OCI-LY7 (cell line): ENCODE results near the gene SLC35A5. TPM values are rescaled to one million over a fixed set of nuclear protein-coding genes. Genes with fewer than 3 reads are reported as not detected.

Experiments used
- BruUV-seq: library from RNA; stranded (reverse); fragments of 400-500 nt; replicated peaks from 2 replicates; lab custom pipeline; 2021; lab: Mats Ljungman, UMichigan
- CTCF ChIA-PET: fragments of 300-600 bp; sonication (Branson Sonifier 250); formaldehyde crosslinking; loops from one replicate; lab custom pipeline; 2022; ENCODE audit warnings: antibody characterized with exemption; ENCODE audit not compliant: unreplicated experiment; lab: Charles Lee
- POLR2A ChIA-PET: fragments of 300-600 bp; sonication (Branson Sonifier 250); formaldehyde crosslinking; loops from one replicate; lab custom pipeline; 2022; ENCODE audit warnings: antibody characterized with exemption; lab: Charles Lee
- DNase-seq: peaks from one replicate; pipeline ENCODE4 v3.0.0-alpha.2; 2015; ENCODE audit warnings: low spot score
- H2AFZ ChIP-seq: fragments of 200-600 bp; sonication (generic), shearing (Covaris generic); 2 replicates; pipeline ENCODE4 v1.6.1; 2014; ENCODE audit warnings: mild to moderate bottlenecking, antibody characterized with exemption, low read length, moderate library complexity
- H3K27ac ChIP-seq: fragments of 200-600 bp; sonication (generic); 2 replicates; pipeline ENCODE4 v1.5.1; 2014; ENCODE audit warnings: mixed run types, low read depth, mild to moderate bottlenecking, moderate library complexity, low read length, inconsistent platforms; ENCODE audit not compliant: poor library complexity, severe bottlenecking
- H3K36me3 ChIP-seq: fragments of 200-600 bp; sonication (generic); 2 replicates; pipeline ENCODE4 v1.6.1; 2014; ENCODE audit warnings: mild to moderate bottlenecking, antibody characterized with exemption, low read length, moderate library complexity, mixed read lengths; ENCODE audit not compliant: insufficient read depth
- H3K4me1 ChIP-seq: fragments of 200-600 bp; sonication (generic); 2 replicates; pipeline ENCODE4 v1.5.1; 2014; ENCODE audit warnings: mild to moderate bottlenecking, low read length; ENCODE audit not compliant: insufficient read depth, poor library complexity, severe bottlenecking
- H3K4me2 ChIP-seq: fragments of 200-600 bp; sonication (generic); 2 replicates; pipeline ENCODE4 v1.6.1; 2014; ENCODE audit warnings: mild to moderate bottlenecking, low read length
- H3K4me3 ChIP-seq: fragments of 200-600 bp; sonication (generic); 2 replicates; pipeline ENCODE4 v1.5.1; 2014; ENCODE audit warnings: mild to moderate bottlenecking, low read depth, low read length; ENCODE audit not compliant: poor library complexity, severe bottlenecking
- H3K79me2 ChIP-seq: fragments of 200-600 bp; sonication (generic); 2 replicates; pipeline ENCODE4 v1.6.1; 2016; ENCODE audit warnings: low read depth, mild to moderate bottlenecking, low read length, moderate library complexity, mixed read lengths; ENCODE audit not compliant: insufficient read depth
- H3K9me2 ChIP-seq: fragments of 200-600 bp; sonication (generic); 2 replicates; pipeline ENCODE4 v1.6.1; 2016; ENCODE audit warnings: mild to moderate bottlenecking, low read length, mixed read lengths; ENCODE audit not compliant: insufficient read depth
- H3K9me3 ChIP-seq: fragments of 200-600 bp; sonication (generic); 2 replicates; pipeline ENCODE4 v1.6.1; 2014; ENCODE audit warnings: mild to moderate bottlenecking, mixed run types, low read length, mixed read lengths
- H4K20me1 ChIP-seq: fragments of 200-600 bp; sonication (generic); 2 replicates; pipeline ENCODE4 v1.6.1; 2014; ENCODE audit warnings: mild to moderate bottlenecking, antibody characterized with exemption, low read length, moderate library complexity, mixed read lengths; ENCODE audit not compliant: insufficient read depth
- EZH2phosphoT487 ChIP-seq: fragments of 200-600 bp; sonication (generic); IDR thresholded peaks from 2 replicates; pipeline ENCODE4 v1.6.1; 2018; ENCODE audit warnings: low read depth, borderline replicate concordance, mild to moderate bottlenecking, mixed run types, antibody characterized with exemption, low read length, moderate library complexity, mixed read lengths
- intact Hi-C: fragments of 100-400 bp; cut with micrococcal nuclease; formaldehyde crosslinking; loops from one replicate; pipeline ENCODE4 v1.10.0; 2022; ENCODE audit not compliant: unreplicated experiment
- total RNA-seq, 2 experiments: library from RNA; depleted of rRNA in 1 of 2; stranded (reverse); fragments of >200 nt in 1 of 2; shearing (Covaris generic) in 1 of 2; gene quantifications; 2 replicates each; pipeline ENCODE4 v1.2.3, GENCODE V29; 2014 to 2022
- TF ChIP-seq, protein P1 (sequence below): fragments of 200-600 bp; sonication (generic); conservative IDR thresholded peaks from 2 replicates; pipeline ENCODE4 v1.5.1; 2014; ENCODE audit warnings: mild to moderate bottlenecking, antibody characterized with exemption, low read length, moderate library complexity, mixed read lengths

The SLC35A5 gene
- total RNA-seq, 2 experiments from 2014 or later = 12.4 to 22.7 TPM

DNA sequence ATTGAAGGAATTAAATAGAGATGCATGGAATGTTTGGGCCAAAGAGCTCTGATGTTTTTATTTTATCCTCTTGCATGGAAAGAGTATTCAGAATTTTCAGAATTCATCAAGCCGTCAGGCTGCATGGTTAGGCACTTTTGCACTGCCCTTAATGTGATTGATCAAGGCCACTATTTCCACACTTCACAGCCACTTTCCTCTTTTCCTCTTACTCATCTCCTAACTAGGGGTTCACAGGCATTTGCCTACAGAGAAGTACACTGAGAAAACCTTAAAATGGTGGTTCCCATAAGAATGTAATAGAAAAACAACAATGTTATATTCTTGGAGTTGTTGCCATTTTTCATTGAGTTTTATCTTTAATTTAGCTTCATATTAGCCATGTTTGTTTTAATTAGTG lies 10.9 kb downstream of the SLC35A5 start:
- no peaks in the 10 kb centered on the region for H3K79me2 ChIP-seq
- H3K9me2 ChIP-seq = no peaks in the 10 kb centered on the region
- CTCF ChIA-PET = no interaction called here
- intact Hi-C loops = no loop called here
- POLR2A ChIA-PET = interaction anchor here (1.0 kb wide), 1 partner anchor 11 kb away, joined by 4 read pairs; the partner anchor contains the start of genes ATG3 and SLC35A5
- H3K4me1 ChIP-seq = peaks cover 4% of the 10 kb centered on the region
- no peak for DNase-seq
- no peaks in the 10 kb centered on the region for H4K20me1 ChIP-seq
- H3K36me3 ChIP-seq = peaks cover 80% of the 10 kb centered on the region
- TF ChIP-seq EZH2phosphoT487 = no peak
- TF ChIP-seq, protein P1, sequence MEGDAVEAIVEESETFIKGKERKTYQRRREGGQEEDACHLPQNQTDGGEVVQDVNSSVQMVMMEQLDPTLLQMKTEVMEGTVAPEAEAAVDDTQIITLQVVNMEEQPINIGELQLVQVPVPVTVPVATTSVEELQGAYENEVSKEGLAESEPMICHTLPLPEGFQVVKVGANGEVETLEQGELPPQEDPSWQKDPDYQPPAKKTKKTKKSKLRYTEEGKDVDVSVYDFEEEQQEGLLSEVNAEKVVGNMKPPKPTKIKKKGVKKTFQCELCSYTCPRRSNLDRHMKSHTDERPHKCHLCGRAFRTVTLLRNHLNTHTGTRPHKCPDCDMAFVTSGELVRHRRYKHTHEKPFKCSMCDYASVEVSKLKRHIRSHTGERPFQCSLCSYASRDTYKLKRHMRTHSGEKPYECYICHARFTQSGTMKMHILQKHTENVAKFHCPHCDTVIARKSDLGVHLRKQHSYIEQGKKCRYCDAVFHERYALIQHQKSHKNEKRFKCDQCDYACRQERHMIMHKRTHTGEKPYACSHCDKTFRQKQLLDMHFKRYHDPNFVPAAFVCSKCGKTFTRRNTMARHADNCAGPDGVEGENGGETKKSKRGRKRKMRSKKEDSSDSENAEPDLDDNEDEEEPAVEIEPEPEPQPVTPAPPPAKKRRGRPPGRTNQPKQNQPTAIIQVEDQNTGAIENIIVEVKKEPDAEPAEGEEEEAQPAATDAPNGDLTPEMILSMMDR = no peak
- BruUV-seq = no TSS peak
- no peak overlapping the region for H3K4me2 ChIP-seq
- no peak overlapping the region for H3K27ac ChIP-seq
- no peaks in the 10 kb centered on the region for H3K9me3 ChIP-seq
- H3K4me3 ChIP-seq = no peak overlapping the region
- H2AFZ ChIP-seq = no peak overlapping the region

GRCh38 chr3:112579232-112579631 lies 17.4 kb downstream of the SLC35A5 start:
- H3K4me1 ChIP-seq = peaks cover 9% of the 10 kb centered on the region
- no peak for TF ChIP-seq EZH2phosphoT487
- TF ChIP-seq, protein P1 = no peak
- H3K27ac ChIP-seq = no peak overlapping the region
- H3K79me2 ChIP-seq = no peaks in the 10 kb centered on the region
- H3K9me2 ChIP-seq = no peaks in the 10 kb centered on the region
- no TSS peak for BruUV-seq
- peaks cover 69% of the 10 kb centered on the region for H3K36me3 ChIP-seq
- CTCF ChIA-PET = no interaction called here
- H2AFZ ChIP-seq = no peak overlapping the region
- intact Hi-C loops = no loop called here
- no peaks in the 10 kb centered on the region for H3K9me3 ChIP-seq
- POLR2A ChIA-PET = interaction anchor here (1.0 to 3.5 kb wide), 3 partner anchors 11 to 33 kb away, joined by 3 to 13 read pairs (median 3); no protein-coding TSS in a partner anchor
- no peaks in the 10 kb centered on the region for H4K20me1 ChIP-seq
- no peak overlapping the region for H3K4me2 ChIP-seq
- peak; percentile 9 for DNase-seq
- no peak overlapping the region for H3K4me3 ChIP-seq

GRCh38 chr3:112579697-112580096 lies 17.9 kb downstream of the SLC35A5 start:
- Histone ChIP-seq H2AFZ (no peak overlapping the region), H3K36me3 (peaks cover 72% of the 10 kb centered on the region), H4K20me1 (no peaks in the 10 kb centered on the region), H3K9me2 (no peaks in the 10 kb centered on the region), H3K9me3 (no peaks in the 10 kb centered on the region), H3K4me2 (no peak overlapping the region), H3K79me2 (no peaks in the 10 kb centered on the region), H3K4me1 (peaks cover 9% of the 10 kb centered on the region), H3K4me3 (no peak overlapping the region), H3K27ac (no peak overlapping the region)
- ChIA-PET CTCF (no interaction called here), POLR2A (interaction anchor here (1.0 to 3.5 kb wide), 2 partner anchors 11 to 28 kb away, joined by 3 to 13 read pairs; no protein-coding TSS in a partner anchor)
- TF ChIP-seq, protein P1 = no peak
- TF ChIP-seq EZH2phosphoT487 = no peak
- no TSS peak for BruUV-seq
- DNase-seq = no peak
- intact Hi-C loops = no loop called here
